Hepatocyte (in vitro differentiated cells): ENCODE data around the gene PRAMEF1.

Source experiments
- CTCF ChIP-seq: fragments of 200-600 bp; sonication (generic); IDR thresholded peaks from 2 replicates; pipeline ENCODE4 v1.5.1; 2016; ENCODE audit warnings: antibody characterized with exemption, mild to moderate bottlenecking; ENCODE audit not compliant: poor library complexity
- EZH2 ChIP-seq: fragments of 200-600 bp; sonication (generic); IDR thresholded peaks from 2 replicates; pipeline ENCODE4 v1.6.1; 2016; ENCODE audit warnings: antibody characterized with exemption, mild to moderate bottlenecking, borderline replicate concordance

GRCh38 chr1:12745126-12745991 lies 45.8 kb upstream of the PRAMEF1 start:
- TF ChIP-seq EZH2 (no peak), CTCF (no peak)
